NK-92 treated with Interleukin-12 subunit alpha and Interleukin-12 subunit beta, amount 100 ng/mL, for 24 hours (cell line): Measurements from ENCODE around the gene STYXL1.
"Not testable (repeated sequence)": the region's sequence is repeated elsewhere in the genome, so short reads cannot be mapped to it uniquely, and the experiment has no call there.

Source experiments
- DNase-seq: peaks from one replicate; lab custom pipeline; 2025; lab: John Stamatoyannopoulos, UW

Gene STYXL1

GRCh38 chr7:76065016-76065612 lies 17.3 kb upstream of the STYXL1 start:
- DNase-seq = no peak

GRCh38 chr7:76064208-76064970 lies 16.6 kb upstream of the STYXL1 start:
- no peak for DNase-seq

GRCh38 chr7:76063525-76063924 lies 15.7 kb upstream of the STYXL1 start:
- no peak for DNase-seq

GRCh38 chr7:76063114-76063513 lies 15.3 kb upstream of the STYXL1 start:
- DNase-seq = no peak

GRCh38 chr7:76062254-76062653 lies 14.5 kb upstream of the STYXL1 start:
- no peak for DNase-seq

GRCh38 chr7:76060842-76061241 lies 13.0 kb upstream of the STYXL1 start:
- DNase-seq = no peak

GRCh38 chr7:76058745-76059144 lies 10.9 kb upstream of the STYXL1 start:
- not testable (repeated sequence) for DNase-seq

GRCh38 chr7:76057813-76058145 lies 10.0 kb upstream of the STYXL1 start:
- DNase-seq = no peak

GRCh38 chr7:76057103-76057812 lies 9.5 kb upstream of the STYXL1 start:
- DNase-seq = no peak

GRCh38 chr7:76056241-76056640 lies 8.4 kb upstream of the STYXL1 start:
- DNase-seq = no peak

- peak; percentile 64 for DNase-seq
Measured at GRCh38 chr7:76054123-76055120, 6.6 kb upstream of the STYXL1 start.

GRCh38 chr7:76053461-76053860 lies 5.7 kb upstream of the STYXL1 start:
- no peak for DNase-seq

GRCh38 chr7:76052681-76053080 lies 4.9 kb upstream of the STYXL1 start:
- DNase-seq = not testable (repeated sequence)

GRCh38 chr7:76051840-76052239 lies 4.0 kb upstream of the STYXL1 start:
- DNase-seq = no peak

GRCh38 chr7:76050545-76050944 lies 2.7 kb upstream of the STYXL1 start:
- no peak for DNase-seq

- no peak for DNase-seq
Measured at GRCh38 chr7:76049295-76049694, 1.5 kb upstream of the STYXL1 start.

GRCh38 chr7:76048668-76048988 lies 828 bp upstream of the STYXL1 start:
- no peak for DNase-seq

GRCh38 chr7:76047305-76047810 lies 442 bp downstream of the STYXL1 start:
- DNase-seq = no peak

- DNase-seq = no peak
Measured at GRCh38 chr7:76044375-76044865, 3.4 kb downstream of the STYXL1 start.

GRCh38 chr7:76040126-76040525 lies 7.7 kb downstream of the STYXL1 start:
- no peak for DNase-seq

GRCh38 chr7:76037310-76037709 lies 10.5 kb downstream of the STYXL1 start:
- DNase-seq = no peak

- DNase-seq = no peak
Measured at GRCh38 chr7:76031964-76032363, 15.8 kb downstream of the STYXL1 start.
